Measurements from ENCODE around the gene EXOC6B.

The EXOC6B gene

DNA sequence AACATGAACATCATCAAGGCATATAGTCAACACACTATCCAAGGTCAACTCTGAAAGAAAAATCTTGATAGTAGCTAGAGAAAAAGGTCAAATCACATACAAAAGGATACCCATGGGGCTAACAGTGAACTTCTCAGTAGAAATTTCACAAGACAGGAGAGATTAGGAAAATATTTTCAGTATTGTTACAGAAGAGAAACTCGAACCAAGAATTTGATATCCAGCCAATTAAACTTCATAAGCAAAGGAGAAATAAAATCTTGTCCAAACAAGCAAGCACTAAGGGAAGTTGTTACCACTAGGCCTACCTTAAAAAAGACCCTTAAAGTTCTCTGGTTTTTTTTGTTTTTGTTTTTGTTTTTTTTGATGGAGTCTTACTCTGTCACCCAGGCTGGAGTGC is 242.5 kb downstream of the EXOC6B start:
- no peaks in the 10 kb centered on the region for H3K9me3 ChIP-seq (ENCODE audit: insufficient read depth, low read length)
- TF ChIP-seq SUZ12 (IDR thresholded peaks at IDR 0.05; ENCODE audit: extremely low read depth, insufficient read depth, insufficient read length), result no peak
- no peak for TF ChIP-seq YY1 (IDR thresholded peaks at IDR 0.05; ENCODE audit: insufficient read depth, insufficient read length)
- no peak for TF ChIP-seq ZNF274 (IDR thresholded peaks at IDR 0.05; ENCODE audit: low read depth, low read length)
- no peak for DNase-seq (ENCODE audit: low read depth, low spot score)
- H3K4me1 ChIP-seq (ENCODE audit: insufficient read depth, insufficient read length), result no peaks in the 10 kb centered on the region
- no peaks in the 10 kb centered on the region for H3K27me3 ChIP-seq (ENCODE audit: insufficient read depth, insufficient read length)
- H3K36me3 ChIP-seq (ENCODE audit: insufficient read depth, insufficient read length, low read length), result no peaks in the 10 kb centered on the region
- no peak overlapping the region for H3K4me3 ChIP-seq (ENCODE audit: insufficient read length, low read depth)
- no peak overlapping the region for H3K9ac ChIP-seq (ENCODE audit: insufficient read length, low read depth)

DNA sequence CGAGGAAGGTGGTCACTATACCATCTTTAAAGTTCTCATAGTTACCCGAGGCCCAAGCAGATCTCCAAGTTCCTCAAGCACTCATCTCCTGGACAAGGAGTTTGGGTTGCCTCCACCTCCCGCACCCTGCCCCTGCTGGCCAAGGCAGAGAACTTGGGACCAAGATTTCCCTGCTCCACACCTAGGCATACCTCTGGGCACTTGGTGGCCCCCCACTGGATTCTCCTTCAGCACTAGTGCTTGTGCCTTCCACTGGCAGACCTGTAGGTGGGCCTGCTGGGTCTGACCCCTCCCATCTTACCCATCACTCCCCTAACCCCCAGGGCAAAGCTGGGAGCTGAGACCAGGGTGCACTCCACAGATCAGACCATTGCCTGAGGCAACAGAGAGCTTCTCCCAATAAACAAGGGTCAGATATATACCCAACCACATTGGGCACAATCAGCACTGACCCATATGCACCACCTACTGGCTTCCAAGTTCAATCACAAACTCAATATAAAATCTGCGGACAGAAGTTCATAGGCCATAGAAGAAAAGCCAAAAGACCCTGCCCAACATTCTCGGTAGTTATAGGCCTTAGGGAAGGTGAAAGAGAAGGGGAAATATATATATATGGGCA is 244.2 kb downstream of the EXOC6B start:
- no peaks in the 10 kb centered on the region for H3K27me3 ChIP-seq (ENCODE audit: insufficient read depth, insufficient read length)
- H3K9ac ChIP-seq (ENCODE audit: insufficient read length, low read depth), result no peak overlapping the region
- TF ChIP-seq ZNF274 (IDR thresholded peaks at IDR 0.05; ENCODE audit: low read depth, low read length), result no peak
- TF ChIP-seq YY1 (IDR thresholded peaks at IDR 0.05; ENCODE audit: insufficient read depth, insufficient read length), result no peak
- TF ChIP-seq SUZ12 (IDR thresholded peaks at IDR 0.05; ENCODE audit: extremely low read depth, insufficient read depth, insufficient read length), result no peak
- no peak for DNase-seq (ENCODE audit: low read depth, low spot score)
- H3K4me3 ChIP-seq (ENCODE audit: insufficient read length, low read depth), result no peak overlapping the region
- no peaks in the 10 kb centered on the region for H3K4me1 ChIP-seq (ENCODE audit: insufficient read depth, insufficient read length)
- H3K9me3 ChIP-seq (ENCODE audit: insufficient read depth, low read length), result no peaks in the 10 kb centered on the region
- no peaks in the 10 kb centered on the region for H3K36me3 ChIP-seq (ENCODE audit: insufficient read depth, insufficient read length, low read length)

DNA sequence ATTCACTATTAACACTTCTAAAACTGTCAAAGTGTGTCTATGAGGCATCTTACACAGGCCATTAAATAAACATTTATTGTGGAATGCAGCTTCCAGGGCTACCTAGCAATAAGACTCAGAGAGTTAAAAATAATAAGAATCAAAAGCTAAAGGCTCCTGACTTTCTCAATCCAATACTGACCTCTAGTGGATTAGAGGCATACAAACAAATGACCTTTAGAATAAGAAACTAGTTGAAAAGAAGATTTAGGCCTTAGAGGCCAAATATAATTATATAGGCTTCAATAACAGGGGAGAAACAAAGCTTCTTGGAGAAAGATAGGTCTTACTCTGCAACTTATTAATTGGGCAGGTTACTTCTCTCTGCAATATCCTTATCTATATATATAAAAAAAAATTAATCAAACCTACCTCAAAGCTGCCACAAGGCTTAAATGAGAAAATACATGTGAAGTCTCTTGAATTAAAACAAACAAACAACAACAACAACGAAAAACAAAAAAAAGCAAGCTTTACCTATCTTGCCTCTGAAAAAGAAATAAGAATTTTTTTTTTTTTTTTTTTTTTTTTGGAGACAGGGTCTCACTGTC is 246.1 kb downstream of the EXOC6B start:
- peak; percentile 13 for DNase-seq (ENCODE audit: low read depth, low spot score)
- Histone ChIP-seq H3K9me3 (ENCODE audit: insufficient read depth, low read length) (no peaks in the 10 kb centered on the region), H3K27me3 (ENCODE audit: insufficient read depth, insufficient read length) (no peaks in the 10 kb centered on the region), H3K9ac (ENCODE audit: insufficient read length, low read depth) (no peak overlapping the region), H3K36me3 (ENCODE audit: insufficient read depth, insufficient read length, low read length) (no peaks in the 10 kb centered on the region), H3K4me3 (ENCODE audit: insufficient read length, low read depth) (no peak overlapping the region), H3K4me1 (ENCODE audit: insufficient read depth, insufficient read length) (no peaks in the 10 kb centered on the region)
- TF ChIP-seq ZNF274 (IDR thresholded peaks at IDR 0.05; ENCODE audit: low read depth, low read length) (no peak), SUZ12 (IDR thresholded peaks at IDR 0.05; ENCODE audit: extremely low read depth, insufficient read depth, insufficient read length) (no peak), YY1 (IDR thresholded peaks at IDR 0.05; ENCODE audit: insufficient read depth, insufficient read length) (no peak)

DNA sequence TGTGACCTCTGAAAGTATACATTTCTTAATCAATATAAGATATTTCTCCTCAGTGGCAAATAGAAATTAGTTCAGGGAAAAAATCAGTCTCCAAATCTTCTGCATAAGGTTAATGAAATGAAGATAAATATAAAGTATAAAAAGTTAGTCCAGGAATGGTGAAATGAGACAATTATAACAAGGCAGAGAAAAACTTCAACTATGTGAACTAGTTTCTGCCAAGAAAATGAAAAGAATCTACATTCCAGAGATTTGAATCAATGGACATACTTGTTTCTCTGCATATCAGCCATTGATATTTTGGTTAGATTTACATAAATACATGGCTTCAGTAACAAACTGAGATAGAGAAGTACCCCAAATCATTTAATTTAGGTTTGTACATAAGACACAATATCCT is 249.0 kb downstream of the EXOC6B start:
- no peaks in the 10 kb centered on the region for H3K9me3 ChIP-seq (ENCODE audit: insufficient read depth, low read length)
- TF ChIP-seq SUZ12 (IDR thresholded peaks at IDR 0.05; ENCODE audit: extremely low read depth, insufficient read depth, insufficient read length) (no peak), YY1 (IDR thresholded peaks at IDR 0.05; ENCODE audit: insufficient read depth, insufficient read length) (no peak), ZNF274 (IDR thresholded peaks at IDR 0.05; ENCODE audit: low read depth, low read length) (no peak)
- no peaks in the 10 kb centered on the region for H3K36me3 ChIP-seq (ENCODE audit: insufficient read depth, insufficient read length, low read length)
- no peaks in the 10 kb centered on the region for H3K27me3 ChIP-seq (ENCODE audit: insufficient read depth, insufficient read length)
- H3K9ac ChIP-seq (ENCODE audit: insufficient read length, low read depth), result no peak overlapping the region
- no peak for DNase-seq (ENCODE audit: low read depth, low spot score)
- H3K4me3 ChIP-seq (ENCODE audit: insufficient read length, low read depth), result no peak overlapping the region
- no peaks in the 10 kb centered on the region for H3K4me1 ChIP-seq (ENCODE audit: insufficient read depth, insufficient read length)

DNA sequence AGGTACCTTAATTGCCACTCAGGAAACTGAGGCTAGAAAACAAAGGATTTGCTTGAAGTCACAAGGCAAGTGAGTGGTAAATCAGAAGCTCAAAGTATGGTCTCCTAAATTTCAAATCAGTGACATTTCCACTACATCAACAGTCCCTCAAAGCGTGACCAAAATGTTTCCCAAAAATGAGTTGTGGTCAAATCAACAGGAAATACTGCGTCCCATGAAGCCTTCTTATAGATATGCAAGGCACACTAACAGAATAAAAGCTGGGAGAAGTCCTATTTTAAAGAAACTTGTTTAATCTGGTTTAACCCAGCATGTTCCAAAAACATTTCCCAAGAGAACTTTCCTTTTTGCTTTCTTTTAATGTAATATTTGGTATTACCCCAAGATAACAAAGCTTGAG is 249.4 kb downstream of the EXOC6B start:
- Histone ChIP-seq H3K9me3 (ENCODE audit: insufficient read depth, low read length) (no peaks in the 10 kb centered on the region), H3K9ac (ENCODE audit: insufficient read length, low read depth) (no peak overlapping the region), H3K27me3 (ENCODE audit: insufficient read depth, insufficient read length) (no peaks in the 10 kb centered on the region), H3K4me1 (ENCODE audit: insufficient read depth, insufficient read length) (no peaks in the 10 kb centered on the region), H3K36me3 (ENCODE audit: insufficient read depth, insufficient read length, low read length) (no peaks in the 10 kb centered on the region), H3K4me3 (ENCODE audit: insufficient read length, low read depth) (no peak overlapping the region)
- DNase-seq (ENCODE audit: low read depth, low spot score), result no peak
- TF ChIP-seq SUZ12 (IDR thresholded peaks at IDR 0.05; ENCODE audit: extremely low read depth, insufficient read depth, insufficient read length) (no peak), ZNF274 (IDR thresholded peaks at IDR 0.05; ENCODE audit: low read depth, low read length) (no peak), YY1 (IDR thresholded peaks at IDR 0.05; ENCODE audit: insufficient read depth, insufficient read length) (no peak)

DNA sequence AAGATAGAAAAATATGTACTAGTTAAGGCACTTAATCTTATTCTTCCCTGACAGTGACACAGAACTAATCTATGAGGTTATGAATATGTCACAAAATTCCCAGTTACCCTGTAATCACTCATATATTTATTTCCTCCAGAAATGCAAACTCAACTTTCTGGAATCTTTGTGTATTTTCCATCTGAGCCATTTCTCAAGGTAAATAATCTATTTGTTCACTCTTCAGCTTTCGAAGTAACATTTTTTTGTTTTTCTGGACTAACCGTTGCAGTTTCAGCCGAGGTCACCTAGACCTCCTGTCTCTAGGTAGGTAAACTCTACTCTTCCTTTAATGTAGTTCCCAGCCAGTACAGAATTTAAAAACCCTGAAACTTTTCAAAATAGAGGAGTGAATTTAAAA is 250.9 kb downstream of the EXOC6B start:
- Histone ChIP-seq H3K36me3 (ENCODE audit: insufficient read depth, insufficient read length, low read length) (no peaks in the 10 kb centered on the region), H3K27me3 (ENCODE audit: insufficient read depth, insufficient read length) (no peaks in the 10 kb centered on the region), H3K9ac (ENCODE audit: insufficient read length, low read depth) (no peak overlapping the region), H3K4me1 (ENCODE audit: insufficient read depth, insufficient read length) (no peaks in the 10 kb centered on the region), H3K4me3 (ENCODE audit: insufficient read length, low read depth) (no peak overlapping the region), H3K9me3 (ENCODE audit: insufficient read depth, low read length) (no peaks in the 10 kb centered on the region)
- no peak for DNase-seq (ENCODE audit: low read depth, low spot score)
- TF ChIP-seq YY1 (IDR thresholded peaks at IDR 0.05; ENCODE audit: insufficient read depth, insufficient read length), result no peak
- TF ChIP-seq SUZ12 (IDR thresholded peaks at IDR 0.05; ENCODE audit: extremely low read depth, insufficient read depth, insufficient read length), result no peak
- TF ChIP-seq ZNF274 (IDR thresholded peaks at IDR 0.05; ENCODE audit: low read depth, low read length), result no peak

DNA sequence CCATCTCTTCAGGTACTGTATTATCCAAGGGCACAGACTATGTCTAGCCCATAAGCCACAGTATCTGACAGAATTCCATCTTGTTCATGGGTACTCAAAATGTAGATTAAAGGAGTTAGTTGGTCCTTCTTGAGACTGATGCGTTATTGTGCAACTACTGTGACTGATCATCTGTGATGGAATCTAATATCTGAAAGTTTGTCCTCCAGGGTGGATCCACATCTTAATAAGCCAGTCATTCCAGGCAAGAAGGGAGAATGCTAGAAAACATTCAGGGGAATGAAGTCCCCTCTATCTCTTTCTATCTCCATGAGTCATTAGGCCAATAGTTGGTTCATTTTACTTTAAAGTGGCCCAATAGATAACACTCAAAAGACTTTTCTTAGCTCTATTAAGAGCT is 252.6 kb downstream of the EXOC6B start:
- H3K27me3 ChIP-seq (ENCODE audit: insufficient read depth, insufficient read length), result no peaks in the 10 kb centered on the region
- no peak overlapping the region for H3K4me3 ChIP-seq (ENCODE audit: insufficient read length, low read depth)
- H3K9ac ChIP-seq (ENCODE audit: insufficient read length, low read depth), result no peak overlapping the region
- H3K36me3 ChIP-seq (ENCODE audit: insufficient read depth, insufficient read length, low read length), result no peaks in the 10 kb centered on the region
- no peak for DNase-seq (ENCODE audit: low read depth, low spot score)
- TF ChIP-seq ZNF274 (IDR thresholded peaks at IDR 0.05; ENCODE audit: low read depth, low read length) (no peak), YY1 (IDR thresholded peaks at IDR 0.05; ENCODE audit: insufficient read depth, insufficient read length) (no peak), SUZ12 (IDR thresholded peaks at IDR 0.05; ENCODE audit: extremely low read depth, insufficient read depth, insufficient read length) (no peak)
- no peaks in the 10 kb centered on the region for H3K4me1 ChIP-seq (ENCODE audit: insufficient read depth, insufficient read length)
- no peaks in the 10 kb centered on the region for H3K9me3 ChIP-seq (ENCODE audit: insufficient read depth, low read length)

All from NT2/D1 (cell line).